SH-SY5Y (cell line): ENCODE results near the gene PCA3.

Source experiments
- GATA2 ChIP-seq: IDR thresholded peaks from 2 replicates; pipeline ENCODE4 v1.6.1; 2011; ENCODE audit warnings: mild to moderate bottlenecking, low read depth, low read length
- GATA3 ChIP-seq: IDR thresholded peaks from 2 replicates; pipeline ENCODE4 v1.6.1; 2011; ENCODE audit warnings: low read depth, mild to moderate bottlenecking, low read length, moderate library complexity

DNA sequence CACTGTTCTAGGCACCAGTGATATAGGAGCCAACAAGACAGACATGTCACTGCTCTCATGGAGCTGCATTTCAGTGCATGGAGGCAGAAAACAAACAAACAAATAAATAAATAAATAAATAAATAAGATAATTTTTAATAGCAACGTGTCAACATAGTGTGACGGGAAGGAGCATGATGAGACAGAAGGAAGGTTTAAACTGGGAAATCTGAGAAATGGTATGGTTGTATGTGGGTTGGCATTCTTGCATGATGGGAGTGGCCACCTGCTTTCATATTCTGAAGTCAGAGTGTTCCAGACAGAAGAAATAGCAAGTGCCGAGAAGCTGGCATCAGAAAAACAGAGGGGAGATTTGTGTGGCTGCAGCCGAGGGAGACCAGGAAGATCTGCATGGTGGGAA, at the start of gene PCA3:
- TF ChIP-seq GATA2 = no peak
- TF ChIP-seq GATA3 = no peak
